ENCODE results near the gene GNL3.
"Not testable (repeated sequence)": the region's sequence is repeated elsewhere in the genome, so short reads cannot be mapped to it uniquely, and the experiment has no call there.

The GNL3 gene

GRCh38 chr3:52721002-52721729 lies 35.3 kb downstream of the GNL3 start:
- DNase-seq, result peak; percentile 15 to 42 (median 40)

DNA sequence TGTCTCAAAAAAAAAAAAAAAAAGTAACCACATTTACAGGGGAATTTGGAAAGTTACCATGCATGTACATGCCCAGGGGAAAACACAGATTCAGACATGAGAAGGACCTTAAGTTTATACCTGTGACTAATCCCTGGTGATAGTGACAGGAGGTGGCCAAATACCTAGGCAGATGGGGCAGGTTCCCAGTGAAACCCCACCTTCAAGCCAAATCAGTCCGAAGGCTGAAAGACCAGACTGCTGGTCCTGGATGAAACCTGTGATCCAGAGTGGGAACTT lies 35.8 kb downstream of the GNL3 start:
- peak; percentile 19 to 41 (median 27) for DNase-seq

GRCh38 chr3:52722491-52722890 lies 36.7 kb downstream of the GNL3 start:
- no peak for DNase-seq

GRCh38 chr3:52723935-52724334 lies 38.1 kb downstream of the GNL3 start:
- no peak for DNase-seq

- DNase-seq, result no peak
Measured at GRCh38 chr3:52724511-52724910, 38.7 kb downstream of the GNL3 start.

DNA sequence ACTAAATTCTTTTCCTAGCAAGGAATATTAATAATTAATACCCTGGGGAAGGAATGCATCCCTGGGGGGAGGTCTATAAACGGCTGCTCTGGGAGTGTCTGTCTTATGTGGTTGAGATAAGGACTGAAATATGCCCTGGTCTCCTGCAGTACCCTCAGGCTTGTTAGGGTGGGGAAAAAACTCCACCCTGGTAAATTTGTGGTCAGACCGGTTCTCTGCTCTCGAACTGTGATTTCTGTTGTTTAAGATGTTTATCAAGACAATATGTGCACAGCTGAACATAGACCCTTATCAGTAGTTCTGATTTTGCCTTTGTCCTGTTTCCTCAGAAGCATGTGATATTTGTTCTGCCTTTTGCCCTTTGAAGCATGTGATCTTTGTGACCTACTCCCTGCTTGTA lies 42.9 kb downstream of the GNL3 start:
- DNase-seq, result not testable (repeated sequence)

- no peak for DNase-seq
Measured at GRCh38 chr3:52730681-52731080, 44.8 kb downstream of the GNL3 start.

- peak in 1 of 3 donors; percentile 41 for DNase-seq
Measured at GRCh38 chr3:52731590-52731989, 45.8 kb downstream of the GNL3 start.

GRCh38 chr3:52733256-52733891 lies 47.5 kb downstream of the GNL3 start:
- no peak for DNase-seq

DNA sequence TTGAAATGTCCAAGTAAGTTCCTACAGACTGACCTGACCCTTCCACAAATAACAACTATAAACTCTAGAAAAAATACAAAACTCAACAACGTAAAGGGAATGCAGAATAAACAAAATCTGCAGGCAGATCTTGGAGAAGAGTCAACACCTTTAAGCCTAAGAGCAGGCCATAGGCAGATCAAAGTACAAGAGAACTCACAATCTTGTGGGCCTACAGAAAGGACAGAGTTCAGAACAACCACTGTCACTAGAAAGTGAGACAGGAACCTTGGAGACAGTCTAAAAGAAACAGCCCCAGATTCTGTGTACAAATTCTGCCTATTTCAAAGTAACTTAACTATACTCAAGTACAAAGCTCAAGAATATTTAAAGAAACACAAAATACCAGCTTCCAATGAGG lies 53.9 kb downstream of the GNL3 start:
- no peak for DNase-seq

DNA sequence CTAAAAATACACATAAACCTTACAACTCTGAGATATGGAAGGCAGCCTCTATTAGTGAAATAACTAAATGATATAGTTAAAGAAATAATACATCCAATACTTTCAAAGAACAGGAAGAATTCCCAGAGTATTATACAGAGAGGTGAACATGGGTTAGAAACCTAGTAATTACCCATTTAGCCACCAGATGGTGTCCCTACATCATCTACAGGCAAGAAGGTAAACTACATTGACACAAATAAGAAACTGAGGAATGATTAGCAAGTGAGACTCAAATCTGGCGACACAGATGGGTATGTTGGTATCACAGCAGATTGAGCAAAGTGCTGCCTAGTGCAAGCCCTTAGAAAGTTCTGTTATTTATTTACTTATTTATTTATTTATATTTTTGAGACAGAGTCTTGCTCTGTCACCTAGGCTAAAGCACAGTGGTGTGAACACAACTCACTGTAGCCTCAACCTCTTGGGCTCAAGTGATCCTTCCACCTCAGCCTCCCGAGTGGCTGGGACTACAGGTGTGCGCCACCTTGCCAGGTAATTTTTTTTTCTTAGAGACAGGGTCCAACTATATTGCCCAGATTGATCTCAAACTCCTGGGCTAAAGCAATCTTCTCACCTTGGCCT lies 56.7 kb downstream of the GNL3 start:
- peak; percentile 53 to 71 (median 54) for DNase-seq

- DNase-seq, result no peak
Measured at GRCh38 chr3:52743152-52743551, 57.3 kb downstream of the GNL3 start.

DNA sequence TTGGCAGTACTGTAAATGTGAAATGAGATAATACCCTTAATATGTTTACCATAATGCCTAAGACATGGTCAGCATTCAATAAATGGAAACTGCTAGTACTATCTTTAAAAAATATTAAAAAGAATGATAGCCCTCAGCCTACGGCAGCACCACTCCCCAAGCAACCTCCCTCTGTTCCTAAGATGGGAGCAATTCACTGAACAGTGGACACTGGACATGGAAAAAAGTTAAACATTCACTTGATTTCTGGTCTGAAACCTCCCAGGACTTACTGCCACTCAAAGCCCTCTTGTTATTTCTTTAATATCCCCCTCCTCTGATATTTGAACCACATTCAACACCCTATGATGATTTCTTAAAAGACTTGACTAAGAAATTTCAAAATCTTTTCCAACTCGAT lies 57.9 kb downstream of the GNL3 start:
- no peak for DNase-seq

Measured in suppressor macrophage treated with lipopolysaccharide for 1 hour (primary cell).